Measurements from ENCODE around the gene RAPGEF1.

The RAPGEF1 gene

DNA sequence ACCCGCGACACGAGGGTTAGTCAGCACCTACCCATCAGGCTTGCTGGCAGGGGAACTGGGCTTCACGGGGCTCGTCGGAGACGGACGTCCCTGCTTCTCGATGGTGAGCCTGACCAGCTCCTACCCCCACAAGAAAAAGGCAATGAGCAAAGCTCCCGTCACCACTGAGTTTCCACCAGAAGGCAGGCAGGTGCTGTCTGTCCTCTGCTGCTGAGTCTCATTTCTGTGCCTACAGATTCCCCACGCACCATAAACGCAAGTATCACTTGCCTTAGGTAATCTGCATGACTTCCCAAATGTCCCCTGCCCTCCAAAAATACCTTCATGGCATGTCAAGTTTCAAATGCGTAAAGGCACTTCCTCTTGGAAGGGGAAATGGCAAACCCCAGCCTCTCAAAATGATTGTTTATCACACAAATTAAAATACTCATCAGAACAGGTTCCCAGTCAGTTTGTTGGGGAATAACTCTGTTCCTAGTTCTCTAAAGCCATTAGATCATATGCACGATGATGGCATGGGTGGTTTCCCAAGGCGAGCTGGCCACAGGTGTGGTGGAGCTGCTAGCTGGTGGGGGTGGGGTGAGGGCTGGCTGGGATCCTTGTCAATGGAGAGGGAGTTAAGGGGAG is 109.6 kb downstream of the RAPGEF1 start:
- TF ChIP-seq, protein P1, sequence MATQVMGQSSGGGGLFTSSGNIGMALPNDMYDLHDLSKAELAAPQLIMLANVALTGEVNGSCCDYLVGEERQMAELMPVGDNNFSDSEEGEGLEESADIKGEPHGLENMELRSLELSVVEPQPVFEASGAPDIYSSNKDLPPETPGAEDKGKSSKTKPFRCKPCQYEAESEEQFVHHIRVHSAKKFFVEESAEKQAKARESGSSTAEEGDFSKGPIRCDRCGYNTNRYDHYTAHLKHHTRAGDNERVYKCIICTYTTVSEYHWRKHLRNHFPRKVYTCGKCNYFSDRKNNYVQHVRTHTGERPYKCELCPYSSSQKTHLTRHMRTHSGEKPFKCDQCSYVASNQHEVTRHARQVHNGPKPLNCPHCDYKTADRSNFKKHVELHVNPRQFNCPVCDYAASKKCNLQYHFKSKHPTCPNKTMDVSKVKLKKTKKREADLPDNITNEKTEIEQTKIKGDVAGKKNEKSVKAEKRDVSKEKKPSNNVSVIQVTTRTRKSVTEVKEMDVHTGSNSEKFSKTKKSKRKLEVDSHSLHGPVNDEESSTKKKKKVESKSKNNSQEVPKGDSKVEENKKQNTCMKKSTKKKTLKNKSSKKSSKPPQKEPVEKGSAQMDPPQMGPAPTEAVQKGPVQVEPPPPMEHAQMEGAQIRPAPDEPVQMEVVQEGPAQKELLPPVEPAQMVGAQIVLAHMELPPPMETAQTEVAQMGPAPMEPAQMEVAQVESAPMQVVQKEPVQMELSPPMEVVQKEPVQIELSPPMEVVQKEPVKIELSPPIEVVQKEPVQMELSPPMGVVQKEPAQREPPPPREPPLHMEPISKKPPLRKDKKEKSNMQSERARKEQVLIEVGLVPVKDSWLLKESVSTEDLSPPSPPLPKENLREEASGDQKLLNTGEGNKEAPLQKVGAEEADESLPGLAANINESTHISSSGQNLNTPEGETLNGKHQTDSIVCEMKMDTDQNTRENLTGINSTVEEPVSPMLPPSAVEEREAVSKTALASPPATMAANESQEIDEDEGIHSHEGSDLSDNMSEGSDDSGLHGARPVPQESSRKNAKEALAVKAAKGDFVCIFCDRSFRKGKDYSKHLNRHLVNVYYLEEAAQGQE (IDR thresholded peaks at IDR 0.05; ENCODE audit: insufficient read depth in 1 of 2, low read depth in 2 of 2, low read length in 2 of 2): no peak
- no peak for TF ChIP-seq TAF1 (IDR thresholded peaks at IDR 0.05; ENCODE audit: borderline replicate concordance, insufficient read depth, low read length)
- no peak for TF ChIP-seq POLR2AphosphoS5 (IDR thresholded peaks at IDR 0.05; ENCODE audit: low read depth, low read length)
- TF ChIP-seq SIN3A (IDR thresholded peaks at IDR 0.05; ENCODE audit: borderline replicate concordance, insufficient read depth, low read length): no peak
- TF ChIP-seq FOXP2 (optimal IDR thresholded peaks at IDR 0.05; ENCODE audit: borderline replicate concordance, extremely low read depth, extremely low read length, insufficient read depth): no peak

DNA sequence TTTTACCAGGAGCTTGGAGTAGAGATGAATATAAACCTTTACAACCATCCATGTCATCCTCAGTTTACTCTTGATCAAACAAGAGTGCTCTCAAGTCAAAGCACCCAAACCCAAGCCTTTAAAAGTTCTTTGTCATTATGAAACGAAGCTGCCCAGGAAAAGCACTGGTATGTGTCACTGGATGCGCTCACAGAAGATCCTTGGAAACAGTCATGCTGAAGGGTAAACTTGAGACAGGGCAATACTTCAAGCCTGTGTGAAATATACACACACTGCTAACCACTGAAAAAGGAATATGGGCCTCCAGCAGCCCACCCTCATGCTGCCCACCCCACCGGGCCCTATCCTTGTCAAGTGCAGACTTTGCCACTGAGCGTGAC is 110.1 kb downstream of the RAPGEF1 start:
- TF ChIP-seq FOXP2 (optimal IDR thresholded peaks at IDR 0.05; ENCODE audit: borderline replicate concordance, extremely low read depth, extremely low read length, insufficient read depth) (no peak), SIN3A (IDR thresholded peaks at IDR 0.05; ENCODE audit: borderline replicate concordance, insufficient read depth, low read length) (no peak), POLR2AphosphoS5 (IDR thresholded peaks at IDR 0.05; ENCODE audit: low read depth, low read length) (no peak), TAF1 (IDR thresholded peaks at IDR 0.05; ENCODE audit: borderline replicate concordance, insufficient read depth, low read length) (no peak)
- TF ChIP-seq, protein P1 (IDR thresholded peaks at IDR 0.05; ENCODE audit: insufficient read depth in 1 of 2, low read depth in 2 of 2, low read length in 2 of 2): no peak

DNA sequence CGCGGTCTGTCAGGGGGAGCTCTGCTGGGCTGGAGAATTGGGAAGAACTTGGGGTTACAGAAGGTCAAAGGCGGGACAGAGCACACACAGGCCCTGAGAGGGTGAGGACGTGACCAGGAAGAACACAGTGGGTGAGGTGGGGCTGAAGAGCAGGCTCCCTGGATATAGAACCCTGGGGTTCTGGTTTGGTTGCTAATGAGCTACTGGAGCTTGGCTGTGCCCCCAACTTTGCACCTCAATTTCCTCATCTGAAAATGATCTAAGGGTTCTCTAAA is 110.7 kb downstream of the RAPGEF1 start:
- TF ChIP-seq, protein P1 (IDR thresholded peaks at IDR 0.05; ENCODE audit: insufficient read depth in 1 of 2, low read depth in 2 of 2, low read length in 2 of 2): no peak
- TF ChIP-seq POLR2AphosphoS5 (IDR thresholded peaks at IDR 0.05; ENCODE audit: low read depth, low read length) (no peak), TAF1 (IDR thresholded peaks at IDR 0.05; ENCODE audit: borderline replicate concordance, insufficient read depth, low read length) (no peak), SIN3A (IDR thresholded peaks at IDR 0.05; ENCODE audit: borderline replicate concordance, insufficient read depth, low read length) (no peak), FOXP2 (optimal IDR thresholded peaks at IDR 0.05; ENCODE audit: borderline replicate concordance, extremely low read depth, extremely low read length, insufficient read depth) (no peak)

DNA sequence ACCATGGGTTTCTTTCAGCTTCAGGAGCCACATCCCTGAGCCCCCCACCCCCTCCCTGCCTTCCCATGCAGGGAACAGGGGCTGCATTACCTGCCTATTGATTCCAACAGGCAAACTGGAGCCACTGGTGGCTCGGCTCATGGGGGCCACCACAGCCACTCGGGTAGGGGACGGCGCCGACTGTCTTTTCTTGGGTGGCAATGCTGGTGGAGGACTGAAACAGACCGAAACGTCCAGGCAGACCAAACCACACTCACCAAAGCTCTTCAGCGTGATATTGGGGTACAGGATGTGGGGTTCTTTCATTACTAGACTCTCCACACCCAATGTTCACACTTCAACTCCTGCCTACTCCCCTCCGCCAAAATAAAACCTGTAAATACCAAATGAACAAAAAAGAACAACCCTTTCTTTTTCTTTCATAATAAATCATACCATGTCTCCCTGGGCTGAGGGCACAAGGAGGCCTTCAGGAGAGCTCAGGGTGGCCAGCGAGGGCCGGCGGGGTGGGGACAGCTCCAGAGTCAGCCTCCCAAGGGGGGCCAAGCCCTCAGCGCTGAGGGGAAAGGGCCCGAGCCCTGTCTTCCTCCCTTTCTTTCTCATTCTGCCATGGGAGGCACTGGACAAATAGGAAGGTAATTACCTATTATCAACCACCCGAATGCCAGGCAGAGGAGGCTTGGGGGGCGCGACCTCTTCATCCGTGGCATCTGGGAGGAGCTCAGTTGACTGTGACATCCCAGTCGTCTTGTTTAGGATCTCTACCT is 111.2 kb downstream of the RAPGEF1 start:
- no peak for TF ChIP-seq TAF1 (IDR thresholded peaks at IDR 0.05; ENCODE audit: borderline replicate concordance, insufficient read depth, low read length)
- TF ChIP-seq FOXP2 (optimal IDR thresholded peaks at IDR 0.05; ENCODE audit: borderline replicate concordance, extremely low read depth, extremely low read length, insufficient read depth): no peak
- no peak for TF ChIP-seq POLR2AphosphoS5 (IDR thresholded peaks at IDR 0.05; ENCODE audit: low read depth, low read length)
- TF ChIP-seq, protein P1 (IDR thresholded peaks at IDR 0.05; ENCODE audit: insufficient read depth in 1 of 2, low read depth in 2 of 2, low read length in 2 of 2): no peak
- no peak for TF ChIP-seq SIN3A (IDR thresholded peaks at IDR 0.05; ENCODE audit: borderline replicate concordance, insufficient read depth, low read length)
